ENCODE results near the gene PLCH1.

PLCH1 gene

DNA sequence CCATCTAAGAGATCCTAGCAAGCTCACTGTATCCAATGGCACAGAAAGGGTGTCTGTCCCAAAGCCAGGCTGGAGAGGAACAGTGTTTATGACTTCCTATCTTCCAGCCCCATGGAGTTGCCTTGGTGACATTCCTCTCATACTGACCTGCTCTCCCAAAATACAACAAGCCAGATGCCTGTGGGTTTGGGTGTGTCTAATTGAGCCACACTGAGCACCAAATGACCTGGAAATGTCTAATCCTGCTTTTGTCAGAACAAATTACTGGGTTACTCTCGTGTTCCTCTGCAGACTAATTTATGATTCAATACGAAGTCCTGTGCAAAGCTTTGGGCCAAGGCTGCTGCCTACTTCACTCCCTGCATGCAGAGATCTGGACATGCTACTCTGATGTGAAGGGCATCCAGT is 353.3 kb downstream of the PLCH1 start:
- no peak overlapping the region for H3K27ac ChIP-seq
- TF ChIP-seq, protein P1, sequence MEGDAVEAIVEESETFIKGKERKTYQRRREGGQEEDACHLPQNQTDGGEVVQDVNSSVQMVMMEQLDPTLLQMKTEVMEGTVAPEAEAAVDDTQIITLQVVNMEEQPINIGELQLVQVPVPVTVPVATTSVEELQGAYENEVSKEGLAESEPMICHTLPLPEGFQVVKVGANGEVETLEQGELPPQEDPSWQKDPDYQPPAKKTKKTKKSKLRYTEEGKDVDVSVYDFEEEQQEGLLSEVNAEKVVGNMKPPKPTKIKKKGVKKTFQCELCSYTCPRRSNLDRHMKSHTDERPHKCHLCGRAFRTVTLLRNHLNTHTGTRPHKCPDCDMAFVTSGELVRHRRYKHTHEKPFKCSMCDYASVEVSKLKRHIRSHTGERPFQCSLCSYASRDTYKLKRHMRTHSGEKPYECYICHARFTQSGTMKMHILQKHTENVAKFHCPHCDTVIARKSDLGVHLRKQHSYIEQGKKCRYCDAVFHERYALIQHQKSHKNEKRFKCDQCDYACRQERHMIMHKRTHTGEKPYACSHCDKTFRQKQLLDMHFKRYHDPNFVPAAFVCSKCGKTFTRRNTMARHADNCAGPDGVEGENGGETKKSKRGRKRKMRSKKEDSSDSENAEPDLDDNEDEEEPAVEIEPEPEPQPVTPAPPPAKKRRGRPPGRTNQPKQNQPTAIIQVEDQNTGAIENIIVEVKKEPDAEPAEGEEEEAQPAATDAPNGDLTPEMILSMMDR (conservative IDR thresholded peaks at IDR 0.05) = no peak

DNA sequence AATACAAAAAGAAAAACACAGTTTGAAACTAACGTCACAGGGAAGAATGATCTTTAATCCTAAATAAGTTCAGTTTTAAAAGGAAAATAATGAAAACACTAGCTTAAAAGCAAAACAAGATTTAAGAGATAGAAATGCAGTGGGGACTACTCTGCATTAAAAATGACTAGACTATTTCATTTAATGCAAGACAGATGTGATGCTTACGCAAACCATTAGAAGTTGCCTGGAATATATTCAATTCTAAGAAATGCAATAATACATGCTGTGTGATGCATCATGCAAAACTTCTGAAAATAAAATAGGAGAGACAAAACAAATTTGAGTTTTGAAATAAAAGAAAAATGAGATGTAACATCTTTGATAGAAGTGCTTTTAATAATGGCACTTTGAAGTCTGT is 353.8 kb downstream of the PLCH1 start:
- no peak overlapping the region for H3K27ac ChIP-seq
- TF ChIP-seq, protein P1 (conservative IDR thresholded peaks at IDR 0.05) = no peak

DNA sequence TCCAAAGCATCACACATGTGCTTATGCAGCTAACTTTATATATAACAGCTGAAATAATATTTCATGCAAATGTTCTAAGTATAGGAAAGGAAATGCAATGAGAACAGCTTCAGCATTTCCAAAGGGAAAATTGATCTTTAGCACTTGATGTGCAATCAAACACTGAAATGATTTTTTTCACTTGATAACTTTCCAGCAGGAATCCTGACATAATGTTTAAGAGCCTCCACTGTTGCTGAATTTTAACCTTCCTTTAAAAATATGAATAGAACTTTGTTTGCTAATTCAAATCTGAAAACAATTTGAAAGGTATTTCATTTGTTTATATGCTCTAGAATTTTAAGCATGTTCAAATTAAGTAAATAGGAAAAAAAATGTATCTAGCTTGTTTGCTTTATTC is 354.5 kb downstream of the PLCH1 start:
- no peak overlapping the region for H3K27ac ChIP-seq
- TF ChIP-seq, protein P1 (conservative IDR thresholded peaks at IDR 0.05) = no peak

DNA sequence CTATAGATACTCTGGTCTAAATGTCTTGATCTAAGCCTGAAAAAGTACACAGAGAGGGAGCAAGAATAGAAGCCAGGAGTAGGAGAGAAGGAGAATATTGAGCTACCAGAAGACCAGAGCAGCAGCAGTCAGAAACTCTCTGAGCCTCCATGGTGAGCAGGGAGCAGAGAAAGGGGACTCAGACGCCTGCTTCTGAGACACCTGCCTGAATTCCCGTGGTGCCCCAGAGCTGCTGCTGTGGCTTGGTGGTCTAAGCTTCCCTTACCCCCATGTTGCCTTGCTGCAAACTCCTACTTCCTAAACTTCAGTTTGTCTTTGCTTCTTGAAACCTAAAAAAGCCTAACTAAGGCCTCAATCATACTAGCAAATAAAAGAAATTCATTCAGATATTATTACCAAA is 356.5 kb downstream of the PLCH1 start:
- TF ChIP-seq, protein P1 (conservative IDR thresholded peaks at IDR 0.05) = no peak
- no peak overlapping the region for H3K27ac ChIP-seq

DNA sequence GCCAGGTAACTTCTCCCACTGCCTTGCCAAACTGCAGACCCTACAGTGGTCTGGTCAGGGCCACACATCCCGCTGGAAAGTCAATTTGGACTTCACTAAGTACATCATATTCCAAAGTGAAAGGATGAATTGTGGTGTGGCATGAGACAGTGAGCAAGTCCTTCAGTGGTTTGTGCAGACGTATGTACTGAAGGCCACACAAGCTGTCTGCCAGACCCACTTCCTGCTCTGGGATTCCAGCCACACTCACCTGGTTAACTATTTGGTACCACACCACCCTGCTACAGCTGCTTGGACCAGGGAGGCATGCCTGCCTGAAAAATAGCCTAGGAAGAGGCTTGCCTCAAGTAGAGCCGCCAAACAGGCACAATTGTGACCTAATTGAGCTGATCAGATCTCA is 357.3 kb downstream of the PLCH1 start:
- TF ChIP-seq, protein P1 (conservative IDR thresholded peaks at IDR 0.05) = no peak
- H3K27ac ChIP-seq = no peak overlapping the region

DNA sequence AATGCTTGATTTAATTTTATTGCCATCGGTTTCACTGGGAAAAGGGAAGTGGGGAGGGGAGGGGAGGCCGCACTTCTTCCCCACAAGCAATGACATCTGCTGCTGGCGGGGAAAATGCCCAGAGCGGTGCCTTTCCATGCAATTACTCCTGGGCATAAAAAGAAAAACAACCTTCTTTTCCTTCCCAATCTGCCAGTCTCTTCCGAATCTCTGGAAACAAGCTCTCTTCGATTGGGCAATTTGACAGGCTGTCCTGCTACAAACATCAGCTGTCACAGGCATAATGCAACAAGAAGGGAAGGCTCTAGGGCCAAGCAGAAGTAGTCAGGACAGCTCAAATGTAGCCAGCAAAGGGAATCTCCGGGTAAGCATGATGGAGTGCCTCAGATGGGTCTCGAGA is 358.0 kb downstream of the PLCH1 start:
- TF ChIP-seq, protein P1 (conservative IDR thresholded peaks at IDR 0.05) = no peak

DNA sequence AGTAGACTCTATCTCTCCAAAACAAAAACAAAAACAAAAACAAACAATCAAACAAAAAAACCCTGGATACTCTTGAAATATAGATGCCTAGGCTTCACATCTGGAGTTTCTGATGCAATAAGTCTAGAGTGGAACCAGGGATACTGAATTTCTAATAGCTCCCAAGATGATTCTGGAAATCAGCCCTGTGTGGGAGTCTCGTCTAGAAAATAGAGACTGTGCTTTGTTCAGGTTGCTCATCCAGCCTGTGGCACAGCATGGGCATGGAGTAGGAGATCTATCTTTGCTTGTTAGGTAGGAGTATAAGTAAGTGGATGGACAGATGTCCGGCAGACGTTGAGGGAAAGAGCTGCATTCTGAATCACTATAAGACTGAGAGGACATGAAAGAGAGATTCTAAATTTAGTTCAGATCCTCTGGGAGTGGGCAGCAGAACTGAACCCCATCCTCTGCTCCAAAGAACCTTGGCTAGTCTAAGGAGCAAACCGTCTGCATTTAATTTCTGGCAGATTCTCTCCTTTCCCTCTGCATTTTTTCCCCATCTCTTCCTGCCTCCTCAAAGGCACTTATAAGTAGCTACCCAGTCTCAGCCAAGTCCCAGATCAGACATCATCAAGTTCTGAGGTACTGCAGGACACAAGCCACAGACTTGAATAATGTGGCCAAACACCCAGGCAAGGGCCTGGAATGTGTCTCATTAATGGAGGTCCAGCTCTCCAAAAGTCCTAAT is 358.8 kb downstream of the PLCH1 start:
- no peak overlapping the region for H3K27ac ChIP-seq
- TF ChIP-seq, protein P1 (conservative IDR thresholded peaks at IDR 0.05) = no peak

More for the DNA sequence above, 358.0 kb downstream of the PLCH1 start:
- H3K27ac ChIP-seq = no peak overlapping the region

Data from VCaP (cell line).